ENCODE data around the gene LPCAT3.

- TF ChIP-seq EZH2 (IDR thresholded peaks at IDR 0.05; ENCODE audit: insufficient read depth, poor library complexity, severe bottlenecking): no peak
- no peak for TF ChIP-seq EZH2phosphoT487 (IDR thresholded peaks at IDR 0.05; ENCODE audit: insufficient read depth, low read depth)
Observed at GRCh38 chr12:6966351-6966750, 51.9 kb downstream of the LPCAT3 start.
